IMR-90 (cell line): ENCODE data around the gene CAMK4. TPM values are rescaled to one million over a fixed set of nuclear protein-coding genes. Genes with fewer than 3 reads are reported as not detected.

Source experiments
- ATAC-seq: fragments of 200-7000 bp; cut with Tn5 transposase; 2 replicates; pipeline ENCODE4 v1.9.1; 2020; ENCODE audit warnings: low read depth, mild to moderate bottlenecking, moderate library complexity
- BruUV-seq: library from RNA; stranded (reverse); fragments of 400-500 nt; replicated peaks from 2 replicates; lab custom pipeline; 2021; lab: Mats Ljungman, UMichigan
- CTCF ChIA-PET: fragments of 300-600 bp; formaldehyde crosslinking; extraction: SDS; loops from one replicate; lab custom pipeline; 2021; ENCODE audit warnings: antibody characterized with exemption; lab: Yijun Ruan, JAX
- POLR2A ChIA-PET: fragments of 300-600 bp; sonication (Branson Sonifier 250); formaldehyde crosslinking; loops from one replicate; lab custom pipeline; 2022; ENCODE audit warnings: antibody characterized with exemption; ENCODE audit not compliant: unreplicated experiment; lab: Charles Lee
- DNase-seq: peaks from one replicate; pipeline ENCODE4 v3.0.0; 2013
- H2AFZ ChIP-seq: replicated peaks from 2 replicates; pipeline ENCODE3; 2013; ENCODE audit warnings: low read length, mild to moderate bottlenecking; ENCODE audit not compliant: poor library complexity
- H2AK5ac ChIP-seq: 2 replicates; pipeline ENCODE4 v1.6.1; 2013; ENCODE audit warnings: low read depth, low read length, inconsistent platforms
- H2AK9ac ChIP-seq: replicated peaks from 2 replicates; pipeline ENCODE3; 2013; ENCODE audit warnings: mild to moderate bottlenecking, low read depth, low read length, moderate library complexity; ENCODE audit not compliant: poor library complexity
- H2BK120ac ChIP-seq: 2 replicates; pipeline ENCODE4 v1.6.1; 2013; ENCODE audit warnings: low read depth, low read length, inconsistent platforms
- H2BK15ac ChIP-seq: 3 replicates; pipeline ENCODE4 v1.6.1; 2013; ENCODE audit warnings: low read depth, low read length, inconsistent platforms
- H2BK20ac ChIP-seq: 2 replicates; pipeline ENCODE4 v1.6.1; 2013; ENCODE audit warnings: low read depth, mild to moderate bottlenecking, inconsistent platforms, low read length, moderate library complexity
- H2BK5ac ChIP-seq: 2 replicates; pipeline ENCODE4 v1.6.1; 2013; ENCODE audit warnings: mild to moderate bottlenecking, low read depth, low read length, inconsistent platforms; ENCODE audit not compliant: poor library complexity, severe bottlenecking
- H3K14ac ChIP-seq: replicated peaks from 2 replicates; pipeline ENCODE4 v1.6.1; 2013; ENCODE audit warnings: low read depth, low read length, inconsistent platforms
- H3K18ac ChIP-seq: 2 replicates; pipeline ENCODE4 v1.6.1; 2013; ENCODE audit warnings: low read depth, low read length, control low read depth
- H3K23ac ChIP-seq: 2 replicates; pipeline ENCODE4 v1.6.1; 2013; ENCODE audit warnings: low read depth, low read length, inconsistent platforms
- H3K27ac ChIP-seq: 2 replicates; pipeline ENCODE4 v1.5.1; 2013; ENCODE audit warnings: mild to moderate bottlenecking, control low read depth, low read length; ENCODE audit not compliant: insufficient read depth
- H3K27me3 ChIP-seq: 2 replicates; pipeline ENCODE4 v1.6.1; 2013; ENCODE audit warnings: low read length; ENCODE audit not compliant: control insufficient read depth, insufficient read depth
- H3K36me3 ChIP-seq: 2 replicates; pipeline ENCODE4 v1.6.1; 2013; ENCODE audit warnings: low read length, mixed read lengths; ENCODE audit not compliant: control insufficient read depth, insufficient read depth
- H3K4ac ChIP-seq: 2 replicates; pipeline ENCODE4 v1.6.1; 2013; ENCODE audit warnings: low read depth, low read length, inconsistent platforms
- H3K4me1 ChIP-seq: 2 replicates; pipeline ENCODE4 v1.6.1; 2013; ENCODE audit warnings: low read length, mixed read lengths; ENCODE audit not compliant: control insufficient read depth, insufficient read depth
- H3K4me2 ChIP-seq: 2 replicates; pipeline ENCODE4 v1.6.1; 2013; ENCODE audit warnings: low read depth, mild to moderate bottlenecking, control low read depth, low read length, moderate library complexity
- H3K4me3 ChIP-seq: 2 replicates; pipeline ENCODE4 v1.5.1; 2013; ENCODE audit warnings: low read depth, mild to moderate bottlenecking, control low read depth, low read length, moderate library complexity; ENCODE audit not compliant: insufficient read depth
- H3K56ac ChIP-seq: 2 replicates; pipeline ENCODE4 v1.6.1; 2013; ENCODE audit warnings: low read length, inconsistent platforms; ENCODE audit not compliant: insufficient read depth; ENCODE audit errors: extremely low read depth
- H3K79me1 ChIP-seq, 2 experiments: 2 replicates each; pipeline ENCODE4 v1.6.1; 2013; ENCODE audit warnings: low read length in 2 of 2, inconsistent platforms in 1 of 2, low read depth in 1 of 2
- H3K9ac ChIP-seq: 2 replicates; pipeline ENCODE4 v1.6.1; 2013; ENCODE audit warnings: low read depth, low read length, control low read depth
- H3K9me1 ChIP-seq: 2 replicates; pipeline ENCODE4 v1.6.1; 2013; ENCODE audit warnings: low read length, inconsistent platforms; ENCODE audit not compliant: insufficient read depth
- H3K9me3 ChIP-seq: 2 replicates; pipeline ENCODE4 v1.6.1; 2013; ENCODE audit warnings: low read length; ENCODE audit not compliant: control insufficient read depth, insufficient read depth
- H4K20me1 ChIP-seq: 2 replicates; pipeline ENCODE4 v1.6.1; 2013; ENCODE audit warnings: low read length, inconsistent platforms; ENCODE audit not compliant: insufficient read depth
- H4K5ac ChIP-seq: 2 replicates; pipeline ENCODE4 v1.6.1; 2013; ENCODE audit warnings: mild to moderate bottlenecking, low read depth, low read length, control low read depth
- H4K8ac ChIP-seq, 2 experiments: 2 replicates each; pipeline ENCODE4 v1.6.1; 2013; ENCODE audit warnings: low read depth in 2 of 2, low read length in 2 of 2, control low read depth in 1 of 2, inconsistent platforms in 1 of 2
- H4K91ac ChIP-seq: 2 replicates; pipeline ENCODE4 v1.6.1; 2013; ENCODE audit warnings: low read depth, low read length, inconsistent platforms; ENCODE audit not compliant: insufficient read depth
- BHLHE40 ChIP-seq: fragments of 150-350 bp; IDR thresholded peaks from 2 replicates; pipeline ENCODE4 v1.6.1; 2016; ENCODE audit warnings: mild to moderate bottlenecking, low read depth, low read length
- FOS ChIP-seq: fragments of 150-350 bp; IDR thresholded peaks from 2 replicates; pipeline ENCODE4 v1.6.1; 2016; ENCODE audit warnings: low read depth, low read length
- MXI1 ChIP-seq: IDR thresholded peaks from 2 replicates; pipeline ENCODE4 v1.6.1; 2012; ENCODE audit warnings: low read depth, mild to moderate bottlenecking, low read length, moderate library complexity, borderline replicate concordance
- WGBS, 2 experiments: methylation state at CpG; one replicate each; pipeline versions ENCODE4 v1.1.5 to v1.1.7; 2013; ENCODE audit warnings: missing lambda C conversion rate in 2 of 2; ENCODE audit not compliant: insufficient read length in 1 of 2; ENCODE audit errors: extremely low coverage in 2 of 2; 5-methylcytosine and 5-hydroxymethylcytosine counted together
- dilution Hi-C: fragments of 300-500 bp; cut with HindIII; formaldehyde crosslinking; loops from one replicate; pipeline ENCODE4 v1.14.3; 2018; ENCODE audit warnings: low sequenced_read_pairs; ENCODE audit not compliant: unreplicated experiment
- in situ Hi-C: fragments of 300-500 bp; cut with MboI; formaldehyde crosslinking; loops from 3 replicates; pipeline ENCODE4 v1.14.3; 2019; ENCODE audit warnings: low sequenced_read_pairs, inconsistent platforms, mixed read lengths
- intact Hi-C: fragments of 100-400 bp; cut with micrococcal nuclease; formaldehyde crosslinking; loops from 2 replicates; pipeline ENCODE4 v1.10.0; 2022
- polyA plus RNA-seq, 3 experiments: library from polyadenylated mRNA; depleted of rRNA; stranded (reverse); fragments of >200 nt; gene quantifications; 2 replicates each; pipeline ENCODE4 v1.2.3, GENCODE V29; 2012; ENCODE audit warnings: low replicate concordance in 1 of 3
- total RNA-seq: library from RNA; depleted of rRNA; stranded (reverse); fragments of >200 nt; gene quantifications from 2 replicates; pipeline ENCODE4 v1.2.3, GENCODE V29; 2012

The CAMK4 gene
- total and polyA plus RNA-seq, 2 of the 4 experiments (the other 2 are of a cell fraction), result 3.7 to 4.8 TPM

- in situ Hi-C loops (no loop called here), dilution Hi-C loops (no loop called here), intact Hi-C loops (no loop called here)
- no peak overlapping the region for H2BK15ac ChIP-seq
- ChIA-PET CTCF (no interaction called here), POLR2A (no interaction called here)
- no peaks in the 10 kb centered on the region for H3K9me1 ChIP-seq
- H3K18ac ChIP-seq, result no peak overlapping the region
- H2BK120ac ChIP-seq, result no peak overlapping the region
- no TSS peak for BruUV-seq
- H3K14ac ChIP-seq, result no peak overlapping the region
- H3K4ac ChIP-seq, result no peak overlapping the region
- H3K79me1 ChIP-seq, result no peaks in the 10 kb centered on the region
- H2AK9ac ChIP-seq, result no peak overlapping the region
- no peak overlapping the region for H2BK5ac ChIP-seq
- H2AK5ac ChIP-seq, result no peak overlapping the region
- H2AFZ ChIP-seq, result no peak overlapping the region
- no peak overlapping the region for H3K56ac ChIP-seq
- TF ChIP-seq BHLHE40 (no peak), MXI1 (no peak), FOS (no peak)
- no peaks in the 10 kb centered on the region for H3K36me3 ChIP-seq
- no peaks in the 10 kb centered on the region for H3K4me1 ChIP-seq
- DNase-seq (no peak), ATAC-seq (no peak)
- H2BK20ac ChIP-seq, result no peak overlapping the region
- no peaks in the 10 kb centered on the region for H3K27me3 ChIP-seq
- H3K4me3 ChIP-seq, result no peak overlapping the region
- H3K9me3 ChIP-seq, result no peaks in the 10 kb centered on the region
- no peak overlapping the region for H4K5ac ChIP-seq
- no peak overlapping the region for H3K4me2 ChIP-seq
- no peaks in the 10 kb centered on the region for H4K20me1 ChIP-seq
- H3K27ac ChIP-seq, result no peak overlapping the region
- H4K91ac ChIP-seq, result no peak overlapping the region
- no peak overlapping the region for H3K23ac ChIP-seq
- H3K9ac ChIP-seq, result no peak overlapping the region
- H4K8ac ChIP-seq, result no peak overlapping the region
- WGBS, 2 experiments, result no CpG with 5 or more reads among the region's 7 CpGs
Measured at GRCh38 chr5:111299067-111299481, 74.9 kb downstream of the CAMK4 start.
